GM21723 (cell line): ENCODE measurements around the gene SULT1C3.
"Not testable (repeated sequence)": the region's sequence is repeated elsewhere in the genome, so short reads cannot be mapped to it uniquely, and the experiment has no call there.

ENCODE experiments used
- ATAC-seq: cut with Tn5 transposase; IDR thresholded peaks from one replicate; pipeline ENCODE4 v1.9.1; 2021; ENCODE audit warnings: mild to moderate bottlenecking, moderate library complexity; ENCODE audit not compliant: unreplicated experiment

The SULT1C3 gene

DNA sequence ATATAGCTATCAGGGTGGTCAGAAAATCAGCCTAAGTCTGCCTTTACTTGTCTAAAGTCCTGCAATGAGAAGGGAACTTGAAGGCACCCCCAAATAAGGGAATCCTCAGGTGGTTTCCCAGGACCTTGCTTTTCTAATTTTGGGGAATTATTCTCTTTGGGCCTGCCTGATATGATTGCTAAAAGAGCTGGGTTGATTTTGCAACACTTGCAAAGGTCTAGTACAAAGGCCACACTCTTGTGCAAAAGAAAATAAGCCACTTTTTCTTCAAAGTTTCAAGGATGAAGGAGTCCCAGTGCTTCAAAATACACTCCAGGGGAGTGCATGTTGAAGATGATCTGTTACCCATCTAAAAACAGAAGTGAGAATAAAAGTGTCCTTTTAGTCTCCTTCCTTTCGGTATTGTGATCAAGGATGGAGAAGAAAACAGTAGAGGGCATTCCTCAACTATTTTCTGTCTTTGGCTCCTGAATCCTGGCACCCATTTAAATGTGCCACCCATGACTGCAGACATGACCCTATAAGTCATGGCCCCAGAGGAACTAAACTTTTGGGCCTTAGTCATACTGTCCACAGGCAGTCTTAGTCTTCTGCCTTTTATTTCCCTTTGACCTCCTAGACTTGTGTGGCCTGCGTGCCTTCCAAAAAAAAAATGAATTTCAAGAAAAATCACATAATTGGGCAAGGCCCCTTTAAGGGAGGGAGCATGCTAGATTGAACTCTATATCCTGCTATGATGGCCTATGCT lies 5.1 kb downstream of the SULT1C3 start:
- no peak for ATAC-seq

DNA sequence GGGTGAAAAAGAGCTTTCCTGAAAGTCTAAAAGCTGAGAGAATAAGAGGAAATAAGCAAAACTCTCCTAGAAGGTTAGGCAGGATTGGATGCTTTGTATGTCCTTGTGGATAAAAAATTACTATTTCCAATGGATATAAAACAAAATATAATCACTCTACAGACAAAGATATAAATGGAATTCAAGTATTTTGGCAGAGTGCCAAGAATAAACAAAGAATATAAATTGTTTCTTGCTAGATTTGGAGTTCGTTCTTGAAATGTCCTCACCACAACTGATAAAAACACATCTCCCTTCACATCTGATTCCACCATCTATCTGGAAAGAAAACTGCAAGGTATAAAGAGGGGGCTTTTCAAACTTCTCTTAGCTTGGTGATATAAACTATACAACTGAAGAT lies 13.3 kb downstream of the SULT1C3 start:
- ATAC-seq, result no peak

DNA sequence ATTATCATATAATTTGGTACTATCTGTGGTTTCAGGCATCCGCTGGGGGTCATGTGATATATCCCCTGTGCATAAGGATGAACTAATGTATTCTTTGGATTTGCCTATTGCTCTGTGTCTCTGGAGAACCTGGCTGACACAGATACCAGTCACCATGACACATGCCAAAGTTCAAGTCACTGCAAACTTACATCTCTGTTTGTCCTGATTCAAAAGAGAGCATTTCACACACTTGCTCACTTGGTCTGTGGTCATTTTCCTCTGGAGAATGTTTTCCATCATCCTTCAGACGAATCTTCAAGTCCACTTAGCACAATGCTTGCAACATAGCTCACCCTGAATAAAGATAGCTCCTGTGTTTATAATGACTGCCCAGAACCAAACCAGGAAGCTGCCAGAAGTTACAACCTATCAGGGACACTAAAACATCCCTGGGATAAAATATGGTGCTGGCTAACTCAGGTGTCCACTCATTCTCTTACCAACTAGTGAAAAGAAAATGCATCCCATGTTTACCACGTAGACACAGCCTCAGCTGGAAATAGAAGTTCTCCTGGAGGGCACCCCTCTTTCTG lies 18.1 kb downstream of the SULT1C3 start:
- ATAC-seq, result no peak

DNA sequence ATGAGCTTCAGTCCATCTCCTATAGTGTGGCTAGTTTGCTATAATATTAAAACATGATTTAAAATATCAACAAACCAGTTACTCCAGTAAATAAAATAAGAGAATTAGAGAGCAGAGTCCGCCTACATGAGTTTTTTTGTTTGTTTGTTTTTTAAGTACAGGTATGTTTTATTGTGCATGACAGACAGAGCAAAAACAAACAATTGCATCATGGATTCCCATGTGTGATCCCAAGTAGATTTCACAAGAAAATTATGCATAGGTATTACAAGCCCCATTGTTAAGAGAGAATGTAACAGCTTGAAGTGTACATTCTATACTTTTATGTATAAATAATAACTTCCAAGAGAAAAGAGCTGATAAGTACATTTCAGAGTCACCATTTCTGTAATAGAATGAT lies 21.0 kb downstream of the SULT1C3 start:
- no peak for ATAC-seq

DNA sequence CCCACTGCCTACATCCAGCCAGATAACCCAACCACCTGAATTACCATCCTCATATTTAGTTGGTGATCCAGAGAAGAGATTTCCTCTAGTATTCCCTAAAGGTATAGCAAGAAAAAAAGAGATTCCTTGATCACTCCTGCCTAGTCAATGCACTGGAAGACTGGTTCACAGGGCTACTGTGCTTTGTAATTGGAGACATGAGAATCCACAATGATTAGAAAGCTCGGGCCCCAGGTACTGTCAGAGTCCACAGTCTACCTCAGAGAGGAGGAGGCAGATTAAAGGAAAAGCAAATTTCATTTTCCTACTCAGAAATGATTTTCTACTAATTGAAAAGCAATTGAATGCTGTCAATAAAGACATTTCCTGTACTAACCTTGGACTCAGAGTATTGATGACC lies 22.3 kb downstream of the SULT1C3 start:
- no peak for ATAC-seq

DNA sequence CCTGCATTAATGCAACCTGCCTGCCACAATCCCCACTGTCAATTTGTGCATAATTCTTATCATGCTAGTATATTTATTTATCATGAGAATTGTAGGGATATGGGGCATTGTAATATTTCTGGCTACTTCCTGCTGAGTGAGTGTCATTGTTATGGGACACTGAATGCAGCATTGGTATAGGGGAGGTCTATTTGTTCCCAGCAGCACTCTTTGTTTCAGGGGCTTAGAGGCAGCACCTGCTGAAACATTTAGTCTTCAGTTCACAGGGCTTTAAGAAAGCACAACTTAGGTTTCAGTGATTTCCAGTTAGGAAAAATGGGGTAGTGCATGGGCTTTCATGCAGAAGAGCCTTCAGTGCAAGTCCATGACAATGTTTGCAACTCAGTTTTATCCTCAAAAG lies 23.6 kb downstream of the SULT1C3 start:
- ATAC-seq, result no peak

DNA sequence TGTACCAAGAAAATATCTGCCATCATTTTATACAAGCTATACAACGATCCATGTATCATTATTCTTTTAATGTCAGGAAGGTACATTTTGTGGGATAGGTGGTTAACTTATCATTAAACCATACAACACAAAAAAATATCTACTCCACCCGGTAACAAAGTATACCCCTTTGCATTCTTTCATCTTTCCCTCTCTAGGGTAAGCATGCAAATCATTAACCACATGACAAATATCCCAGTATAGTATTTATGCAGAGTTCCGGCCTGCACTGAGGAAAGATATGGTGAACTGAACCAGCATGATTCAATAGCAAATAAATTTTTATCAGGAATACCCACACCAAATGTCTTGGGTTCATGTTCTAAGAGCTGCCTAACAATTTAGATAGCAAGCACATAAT lies 26.4 kb downstream of the SULT1C3 start:
- ATAC-seq, result no peak

DNA sequence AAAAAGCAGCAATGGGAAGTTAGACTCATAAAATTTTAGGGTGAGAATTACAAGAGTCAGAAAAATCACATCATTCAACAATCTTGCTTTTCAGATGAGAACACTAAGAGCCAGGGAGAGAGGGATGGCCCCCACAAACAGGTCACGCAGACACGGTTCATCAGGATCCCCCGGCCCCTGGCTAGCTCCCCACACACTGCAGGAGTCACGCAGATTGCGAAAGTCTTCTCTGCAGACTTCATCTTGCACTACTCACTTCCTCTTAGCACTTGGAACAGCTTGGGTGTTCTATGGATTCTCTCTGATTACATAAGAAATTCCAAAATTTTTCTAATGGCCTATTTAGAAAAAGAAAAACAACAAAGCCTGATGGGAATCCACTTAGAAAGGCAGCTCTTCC lies 27.3 kb downstream of the SULT1C3 start:
- no peak for ATAC-seq

DNA sequence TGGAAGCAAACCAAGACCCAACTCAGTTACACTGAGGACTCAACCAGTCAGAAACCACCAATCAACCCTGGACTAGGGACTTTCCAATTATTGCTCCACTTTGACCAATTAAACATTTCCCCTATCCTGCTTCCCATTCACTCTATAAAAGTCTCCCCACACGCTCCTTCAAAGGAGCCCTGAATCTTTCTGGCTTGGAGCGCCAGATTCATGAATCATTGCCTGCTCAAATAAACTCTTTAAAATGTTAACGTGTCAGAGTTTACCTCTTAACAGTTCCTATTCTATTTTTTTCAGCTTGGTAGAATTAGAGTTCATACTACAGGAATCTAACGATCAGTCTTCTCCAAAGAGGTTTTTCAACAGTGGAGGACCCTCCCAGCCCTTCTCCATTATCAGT lies 28.2 kb downstream of the SULT1C3 start:
- no peak for ATAC-seq

DNA sequence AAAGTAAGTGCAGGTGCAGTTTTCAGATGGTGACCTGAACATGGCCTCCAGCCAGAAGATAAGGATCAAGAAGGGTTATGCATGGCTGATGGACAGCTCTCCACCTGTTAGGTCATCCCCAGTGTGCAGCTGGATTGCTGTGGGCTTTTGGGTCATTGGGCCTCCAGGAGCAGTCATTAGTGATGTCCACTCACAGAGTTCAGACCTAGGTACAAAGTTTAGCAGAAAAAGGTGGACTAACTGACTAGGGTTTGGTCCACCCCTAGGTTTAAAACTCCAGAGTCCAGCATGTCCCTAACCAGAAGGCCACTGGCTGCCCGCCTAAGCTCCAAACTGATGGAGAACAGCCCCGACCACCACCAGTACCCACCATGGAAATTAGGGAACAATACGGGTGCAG lies 30.6 kb downstream of the SULT1C3 start:
- no peak for ATAC-seq

DNA sequence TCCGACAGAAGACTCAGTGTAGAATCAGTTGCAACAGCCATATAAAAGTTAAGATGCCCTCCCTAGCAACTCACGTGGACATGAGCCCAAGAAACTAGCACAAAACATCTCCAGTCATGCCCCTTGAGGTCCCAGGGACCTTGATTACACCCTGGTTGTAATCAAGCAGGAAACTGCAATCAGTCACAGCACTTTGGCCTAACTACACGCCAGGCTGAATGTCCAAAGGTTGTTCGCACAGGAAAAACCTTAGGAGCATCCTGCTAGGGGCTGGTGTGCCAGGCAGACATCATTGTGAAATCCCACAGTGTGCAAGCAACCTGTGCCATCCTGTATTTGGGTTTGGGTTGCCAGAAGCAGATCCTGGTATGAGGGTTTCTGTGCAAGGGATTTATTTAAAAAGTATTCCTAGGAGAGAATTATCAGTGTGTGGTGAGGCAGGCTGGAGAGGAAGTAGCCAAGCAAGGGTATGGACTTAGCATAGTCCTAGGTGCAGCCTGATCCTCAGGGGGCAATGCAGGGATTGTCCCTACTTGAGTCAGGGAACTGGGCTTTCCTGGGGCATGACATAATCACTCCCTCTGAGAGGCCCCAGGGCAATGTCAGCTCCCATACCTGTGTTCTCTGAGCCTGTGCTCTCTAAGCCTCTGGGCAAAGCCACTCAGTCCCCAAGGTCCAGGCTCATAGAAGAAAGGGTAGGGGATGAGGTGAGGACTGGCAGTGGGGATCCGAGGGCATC lies 31.2 kb downstream of the SULT1C3 start:
- ATAC-seq, result no peak

DNA sequence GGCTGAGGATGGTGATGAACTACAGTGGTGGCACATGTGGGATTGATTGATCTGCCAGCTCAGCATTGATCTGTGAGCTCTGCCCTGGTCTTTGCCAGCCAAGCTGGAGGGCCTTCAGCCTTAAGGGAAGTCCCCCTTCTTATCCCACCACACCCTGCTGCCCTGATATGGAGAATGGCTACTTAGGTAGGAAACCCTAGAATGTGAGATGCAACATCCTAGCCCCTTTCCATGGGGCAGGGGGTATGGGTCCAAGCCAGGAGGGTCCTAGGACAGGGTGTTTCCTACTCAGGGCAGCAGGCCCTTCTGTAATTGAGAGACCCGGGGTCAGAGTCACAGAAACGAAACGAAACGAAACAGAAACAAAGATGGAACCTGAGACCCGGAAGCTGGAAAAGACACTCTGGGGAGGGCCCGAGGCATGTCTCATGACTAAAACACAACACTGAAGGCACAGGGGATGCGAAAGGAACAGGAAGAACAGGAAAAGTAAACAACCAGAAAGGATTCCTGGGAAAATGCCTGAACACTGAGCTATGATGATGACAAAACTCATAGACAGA lies 32.0 kb downstream of the SULT1C3 start:
- no peak for ATAC-seq

DNA sequence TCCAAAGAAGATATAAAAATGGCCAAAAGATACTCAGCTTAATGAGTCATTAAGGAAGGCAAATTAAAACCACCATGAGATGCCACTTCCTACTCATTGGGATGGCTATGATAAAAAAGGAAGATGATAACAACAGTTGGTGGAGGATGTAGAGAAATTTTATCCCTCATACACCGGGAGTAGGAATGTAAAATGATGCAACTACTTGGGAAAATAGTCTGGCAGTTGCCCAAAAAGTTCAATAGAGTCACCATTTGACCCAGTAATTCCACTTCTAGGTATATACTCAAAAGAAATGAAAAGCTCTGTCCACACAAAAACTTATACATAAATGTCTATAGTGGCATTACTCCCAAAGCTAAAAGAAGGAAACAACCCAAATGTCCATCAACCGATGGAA lies 38.9 kb downstream of the SULT1C3 start:
- ATAC-seq, result no peak

DNA sequence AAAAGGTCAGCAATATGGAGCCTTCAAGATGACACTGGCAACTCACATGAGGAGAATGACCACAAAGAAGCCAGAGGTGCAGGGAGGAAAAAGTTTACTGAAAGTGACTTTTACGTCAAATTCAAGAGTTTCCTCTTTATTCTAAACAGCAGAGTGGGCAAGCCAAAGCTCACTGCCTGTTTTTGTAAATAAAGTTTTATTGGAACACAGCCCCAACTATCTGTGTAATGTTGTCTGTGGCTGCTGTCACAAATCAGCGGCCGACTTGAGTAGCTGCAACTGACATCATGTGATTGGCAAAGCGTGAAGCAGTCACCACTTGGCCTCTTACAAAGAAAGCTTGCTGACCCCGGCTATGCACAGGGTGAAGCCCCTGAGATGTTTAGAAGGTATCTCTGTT lies 39.7 kb downstream of the SULT1C3 start:
- ATAC-seq, result no peak

DNA sequence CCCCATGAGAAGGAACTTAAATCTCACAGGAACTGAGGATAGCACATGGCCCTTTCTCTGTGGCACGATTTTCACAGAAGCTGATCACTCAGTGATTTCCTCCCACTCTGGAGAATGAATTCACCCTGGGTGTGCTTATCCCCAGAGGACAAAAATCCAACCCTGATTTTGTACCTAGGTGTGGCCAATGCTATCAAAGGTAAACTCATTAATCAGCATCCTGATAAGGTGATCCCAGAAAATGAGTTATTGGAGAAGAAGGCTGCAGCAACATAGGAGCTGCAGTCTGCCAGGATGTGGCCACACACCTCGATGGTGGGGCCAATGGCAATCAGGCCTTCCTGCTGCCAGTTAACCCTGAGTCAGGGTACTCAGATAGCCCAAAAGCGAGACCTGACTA lies 40.7 kb downstream of the SULT1C3 start:
- no peak for ATAC-seq

DNA sequence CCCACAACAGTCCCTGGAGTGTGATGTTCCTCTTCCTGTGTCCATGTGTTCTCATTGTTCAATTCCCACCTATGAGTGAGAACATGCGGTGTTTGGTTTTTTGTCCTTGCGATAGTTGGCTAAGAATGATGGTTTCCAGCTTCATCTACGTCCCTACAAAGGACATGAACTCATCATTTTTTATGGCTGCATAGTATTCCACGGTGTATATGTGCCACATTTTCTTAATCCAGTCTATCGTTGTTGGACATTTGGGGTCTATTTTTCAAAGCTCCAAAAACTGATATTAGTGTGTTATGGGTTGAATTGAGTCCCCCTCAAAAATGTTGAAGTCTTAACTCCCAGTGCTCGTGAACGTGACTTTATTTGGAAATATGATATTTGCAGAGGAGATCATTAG lies 44.8 kb downstream of the SULT1C3 start:
- ATAC-seq, result not testable (repeated sequence)

DNA sequence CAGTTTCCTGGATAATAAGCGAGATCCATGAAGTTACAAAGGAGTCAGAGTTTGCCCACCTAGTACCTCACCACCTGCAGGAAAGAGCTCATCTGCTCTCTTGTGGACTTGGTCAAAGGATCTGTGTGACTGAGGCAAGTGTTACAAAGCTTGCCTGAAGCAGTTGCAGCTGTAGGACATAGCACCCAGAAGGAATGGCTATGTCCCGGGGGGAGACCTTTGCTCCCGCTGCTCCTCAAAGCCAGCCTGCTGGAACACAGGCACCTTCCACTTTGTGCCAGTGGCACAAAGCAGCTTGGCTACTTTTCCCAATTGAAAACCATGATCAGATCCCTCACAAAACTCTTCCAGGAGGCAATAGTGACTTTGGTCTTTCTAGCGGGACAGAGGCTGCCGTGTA lies 45.8 kb downstream of the SULT1C3 start:
- no peak for ATAC-seq

DNA sequence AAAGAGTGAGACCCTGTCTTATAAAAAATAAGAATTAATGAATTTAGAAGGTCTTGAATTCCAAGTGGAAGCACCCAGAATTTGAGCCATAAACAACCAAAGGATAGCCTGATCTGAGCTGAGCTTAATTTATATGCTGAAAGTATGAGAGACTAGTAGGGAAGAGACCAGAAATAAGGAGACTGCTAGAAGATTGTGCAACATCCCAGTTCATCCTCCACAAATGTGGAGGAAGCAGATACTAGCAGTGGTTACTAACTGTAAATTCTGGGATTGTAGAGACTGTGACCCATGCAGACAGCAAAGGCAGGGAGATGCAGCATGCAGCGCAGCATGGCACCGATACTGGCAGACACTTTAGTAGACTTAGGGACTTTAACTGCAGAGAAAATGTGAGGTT lies 47.4 kb downstream of the SULT1C3 start:
- ATAC-seq, result no peak

DNA sequence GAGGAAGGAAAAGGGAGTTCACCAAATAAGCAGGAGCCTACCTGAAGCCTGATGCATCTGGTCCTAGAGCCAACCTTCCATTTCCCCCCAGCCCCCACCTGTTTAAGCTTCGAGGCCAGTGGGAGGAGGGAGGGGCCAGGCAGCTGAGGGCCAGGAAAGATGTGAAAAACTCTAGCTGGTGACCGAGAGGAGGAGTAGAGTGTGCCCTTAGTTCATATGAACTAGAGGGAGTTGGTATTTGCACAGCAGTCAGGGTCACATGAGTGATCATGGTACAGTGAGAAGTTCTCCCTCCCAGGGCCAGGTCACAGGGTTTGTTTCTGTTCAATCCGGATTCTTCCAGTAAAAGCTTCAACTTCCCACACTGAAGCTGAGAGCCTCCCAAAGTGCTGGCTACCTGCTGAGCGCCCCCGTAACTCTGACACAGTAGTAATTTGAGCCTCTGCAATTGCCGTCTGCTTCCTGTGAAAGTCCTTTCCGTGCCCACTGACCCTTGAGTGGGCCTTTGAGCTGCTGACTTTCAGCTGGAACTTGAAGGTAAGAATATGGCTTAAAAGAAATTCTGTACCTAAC lies 48.9 kb downstream of the SULT1C3 start, which contains the start of gene SULT1C2:
SULT1C2 (plus strand) TSS at position 362 of the 573 bp plus-strand sequence. CDS start 4,773 bp downstream, outside the sequence.
- no peak for ATAC-seq

DNA sequence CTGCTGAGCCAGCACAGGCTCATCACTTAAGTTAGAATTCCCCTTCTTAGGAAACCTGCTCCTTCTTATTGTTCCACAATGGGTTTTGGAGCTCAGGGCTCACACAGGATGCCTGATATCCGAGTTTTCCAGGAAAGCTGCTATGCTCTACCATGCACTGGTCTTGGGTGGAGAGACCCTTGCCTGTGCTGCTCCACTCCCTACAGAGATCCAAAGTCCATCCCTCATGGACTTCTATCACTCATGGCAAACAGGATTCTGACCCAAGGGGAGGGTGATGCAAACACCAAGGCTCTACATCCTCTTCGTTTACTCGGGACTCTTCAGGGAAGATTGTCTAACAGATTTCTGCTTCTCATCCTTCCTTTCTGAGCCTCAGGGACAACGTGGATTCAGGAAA lies 54.1 kb downstream of the SULT1C3 start:
- ATAC-seq, result no peak

DNA sequence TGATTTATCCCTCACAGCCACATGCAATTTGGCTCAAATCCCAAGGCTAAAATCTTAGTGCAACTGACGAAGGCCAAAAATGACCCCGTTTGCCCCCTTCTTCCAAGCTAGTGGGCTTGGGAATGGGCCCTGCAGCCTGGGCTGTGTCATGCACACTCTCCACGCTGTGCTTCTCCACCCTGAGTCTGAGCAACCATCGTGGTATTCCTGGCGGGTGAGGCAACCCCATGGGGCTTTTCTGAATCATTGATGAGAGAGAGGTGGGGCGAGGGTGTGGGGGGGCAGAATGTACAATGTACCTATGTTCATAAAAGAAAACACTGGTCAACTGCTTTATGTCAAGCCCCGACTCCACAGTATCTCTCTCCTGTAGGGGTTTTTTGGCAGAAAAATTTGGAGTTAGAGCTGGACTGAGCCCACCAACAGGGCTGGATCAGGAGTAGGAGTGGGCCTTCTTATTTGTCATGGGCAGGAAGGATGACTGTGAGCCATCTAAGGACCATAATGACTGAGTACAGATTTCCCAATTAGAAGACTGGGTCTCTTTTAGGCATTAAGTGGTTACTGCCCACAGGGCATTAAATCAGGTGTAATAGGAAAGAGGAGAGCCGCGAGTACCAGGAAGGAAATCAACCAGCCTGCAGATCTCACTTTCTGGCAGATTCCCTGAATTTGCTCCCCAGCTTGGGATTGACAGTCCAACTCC lies 57.8 kb downstream of the SULT1C3 start:
- no peak for ATAC-seq
